Astrocyte of the spinal cord (primary cell): ENCODE results near the gene CLSTN3.

Experiments
- DNase-seq: peaks from one replicate; pipeline ENCODE4 v3.0.0; 2011; ENCODE audit warnings: low read depth, low spot score
- H3K4me3 ChIP-seq: 2 replicates; pipeline ENCODE4 v1.5.1; 2011; ENCODE audit warnings: low read depth, mild to moderate bottlenecking, low read length, moderate library complexity
- in situ Hi-C: cut with HindIII; loops from 2 replicates; pipeline ENCODE4 v1.10.0; 2017; ENCODE audit warnings: low sequenced_read_pairs
- TF ChIP-seq, protein P1 (sequence below): IDR thresholded peaks from 2 replicates; pipeline ENCODE4 v1.5.1; 2012; ENCODE audit warnings: low read depth, mild to moderate bottlenecking, low read length, inconsistent platforms

CLSTN3 gene

GRCh38 chr12:7091660-7092228 is 38.4 kb upstream of the CLSTN3 start:
- in situ Hi-C loops: no loop called here
- H3K4me3 ChIP-seq: peak overlapping the region; percentile 44
- TF ChIP-seq, protein P1, sequence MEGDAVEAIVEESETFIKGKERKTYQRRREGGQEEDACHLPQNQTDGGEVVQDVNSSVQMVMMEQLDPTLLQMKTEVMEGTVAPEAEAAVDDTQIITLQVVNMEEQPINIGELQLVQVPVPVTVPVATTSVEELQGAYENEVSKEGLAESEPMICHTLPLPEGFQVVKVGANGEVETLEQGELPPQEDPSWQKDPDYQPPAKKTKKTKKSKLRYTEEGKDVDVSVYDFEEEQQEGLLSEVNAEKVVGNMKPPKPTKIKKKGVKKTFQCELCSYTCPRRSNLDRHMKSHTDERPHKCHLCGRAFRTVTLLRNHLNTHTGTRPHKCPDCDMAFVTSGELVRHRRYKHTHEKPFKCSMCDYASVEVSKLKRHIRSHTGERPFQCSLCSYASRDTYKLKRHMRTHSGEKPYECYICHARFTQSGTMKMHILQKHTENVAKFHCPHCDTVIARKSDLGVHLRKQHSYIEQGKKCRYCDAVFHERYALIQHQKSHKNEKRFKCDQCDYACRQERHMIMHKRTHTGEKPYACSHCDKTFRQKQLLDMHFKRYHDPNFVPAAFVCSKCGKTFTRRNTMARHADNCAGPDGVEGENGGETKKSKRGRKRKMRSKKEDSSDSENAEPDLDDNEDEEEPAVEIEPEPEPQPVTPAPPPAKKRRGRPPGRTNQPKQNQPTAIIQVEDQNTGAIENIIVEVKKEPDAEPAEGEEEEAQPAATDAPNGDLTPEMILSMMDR: no peak
- no peak for DNase-seq

DNA sequence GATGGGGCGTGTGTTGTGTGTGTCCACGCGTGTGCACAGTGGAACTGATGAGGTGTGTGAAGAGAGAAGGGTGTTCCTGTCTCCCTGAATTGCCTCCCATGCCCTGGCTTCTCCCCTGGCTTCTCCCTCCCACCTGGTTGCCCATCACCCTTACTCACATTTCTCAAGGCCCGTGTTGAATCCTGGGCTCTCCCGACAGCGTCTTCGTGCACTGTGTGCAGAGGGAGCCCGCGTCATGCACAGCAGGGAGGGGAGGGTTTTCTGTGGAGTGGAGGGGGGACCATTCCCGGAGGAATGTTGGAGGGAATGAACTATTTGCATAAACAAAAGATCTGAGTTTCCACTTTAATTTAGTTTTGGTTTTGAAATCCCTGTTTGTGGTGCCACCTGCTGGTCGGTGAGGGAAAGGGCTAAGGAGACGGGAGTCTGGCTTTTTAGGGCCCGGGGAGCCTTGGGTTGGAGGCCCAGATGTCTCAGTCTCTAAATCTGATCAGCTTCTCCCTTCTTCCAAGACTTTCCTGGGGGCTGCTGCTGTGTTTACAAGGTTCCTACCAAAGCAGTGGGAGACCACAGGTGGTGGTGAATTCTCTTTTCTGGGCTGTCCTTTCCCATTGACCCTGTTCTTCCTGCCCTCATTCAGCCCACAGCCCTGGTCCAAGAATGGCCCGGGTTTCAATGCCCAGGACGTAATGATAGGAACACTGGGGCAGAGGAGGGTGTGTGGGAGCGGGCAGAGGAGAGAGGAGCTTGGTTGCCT is 37.8 kb upstream of the CLSTN3 start, which contains the start of gene C1R:
TSS of gene C1R (minus strand) at position 217 of the 757 bp plus-strand sequence. CDS start at position 160, 57 bp downstream.
- in situ Hi-C loops: no loop called here
- peak within 1 kb of the TSS; percentile 44 for H3K4me3 ChIP-seq

DNA sequence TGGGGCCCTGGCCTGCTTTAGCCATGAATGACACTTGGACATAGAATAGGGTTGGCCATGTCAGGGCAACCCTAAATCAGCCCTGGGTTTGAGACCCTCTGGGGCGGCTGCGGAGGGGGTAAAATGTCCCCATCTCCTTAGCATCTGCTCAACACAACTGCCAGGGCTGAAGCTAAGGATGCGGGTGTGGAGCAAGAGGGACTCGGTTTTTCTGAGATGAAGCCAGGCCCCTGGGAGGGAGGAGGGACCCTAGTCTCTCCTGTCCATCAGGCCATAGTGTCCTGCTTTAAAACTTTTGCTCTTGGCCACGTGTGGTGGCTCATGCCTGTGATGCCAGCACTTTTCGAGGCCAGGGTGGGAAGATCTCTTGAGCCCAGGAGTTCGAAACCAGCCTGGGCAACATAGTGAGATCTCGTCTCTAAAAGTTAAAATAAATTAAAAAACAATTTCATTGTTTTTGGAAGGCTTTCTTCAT is 37.1 kb upstream of the CLSTN3 start:
- TF ChIP-seq, protein P1: no peak
- in situ Hi-C loops: no loop called here
- no peak for DNase-seq
- H3K4me3 ChIP-seq: no peak overlapping the region

More for the DNA sequence above, 37.8 kb upstream of the CLSTN3 start, which contains the start of gene C1R:
- TF ChIP-seq, protein P1: peak; percentile 91
- peak; percentile 82 for DNase-seq

GRCh38 chr12:7093486-7093885 is 36.7 kb upstream of the CLSTN3 start:
- TF ChIP-seq, protein P1: no peak

GRCh38 chr12:7093892-7094291 is 36.3 kb upstream of the CLSTN3 start:
- in situ Hi-C loops: no loop called here
- TF ChIP-seq, protein P1: no peak
- no peak overlapping the region for H3K4me3 ChIP-seq
- no peak for DNase-seq

More at GRCh38 chr12:7093486-7093885, 36.7 kb upstream of the CLSTN3 start:
- no peak for DNase-seq
- in situ Hi-C loops: no loop called here
- H3K4me3 ChIP-seq: no peak overlapping the region

GRCh38 chr12:7096006-7096932 is 33.9 kb upstream of the CLSTN3 start:
- H3K4me3 ChIP-seq: no peak overlapping the region
- in situ Hi-C loops: no loop called here
- TF ChIP-seq, protein P1: no peak
- no peak for DNase-seq
